ENCODE data around the gene HASPIN. TPM values are rescaled to one million over a fixed set of nuclear protein-coding genes. Genes with fewer than 3 reads are reported as not detected.

HASPIN gene
- total RNA-seq, 1 donor from 2014 or later = 5.5 TPM

- no peak for DNase-seq (ENCODE audit: low read depth in 2 of 2)
These were observed 40.1 kb downstream of the HASPIN start for GRCh38 chr17:3763777-3764170.

GRCh38 chr17:3765981-3766380, 42.3 kb downstream of the HASPIN start:
- no peak for DNase-seq (ENCODE audit: low read depth in 2 of 2)

GRCh38 chr17:3766779-3767178, 43.1 kb downstream of the HASPIN start:
- DNase-seq (ENCODE audit: low read depth in 2 of 2) = no peak

- no peak for DNase-seq (ENCODE audit: low read depth in 2 of 2)
These were observed 44.6 kb downstream of the HASPIN start for GRCh38 chr17:3768341-3768740.

- DNase-seq (ENCODE audit: low read depth in 2 of 2) = no peak
These were observed 45.1 kb downstream of the HASPIN start for GRCh38 chr17:3768769-3769168.

GRCh38 chr17:3770466-3770865, 46.8 kb downstream of the HASPIN start:
- DNase-seq (ENCODE audit: low read depth in 2 of 2) = no peak

- DNase-seq (ENCODE audit: low read depth in 2 of 2) = no peak
These were observed 47.4 kb downstream of the HASPIN start for GRCh38 chr17:3771140-3771539.

GRCh38 chr17:3772764-3773163, 49.1 kb downstream of the HASPIN start:
- no peak for DNase-seq (ENCODE audit: low read depth in 2 of 2)

- DNase-seq (ENCODE audit: low read depth in 2 of 2) = no peak
These were observed 49.8 kb downstream of the HASPIN start for GRCh38 chr17:3773511-3773910.

GRCh38 chr17:3773966-3774365, 50.3 kb downstream of the HASPIN start:
- no peak for DNase-seq (ENCODE audit: low read depth in 2 of 2)

Other genes with a start within 250 kb of the HASPIN start
- 0.13 TPM in 1 of 2 replicates, not detected in the other for gene ASPA, start 247.9 kb upstream of the HASPIN start, total RNA-seq
- 0.13 TPM in 1 of 2 replicates, not detected in the other for gene TRPV3, start 166.1 kb upstream of the HASPIN start, total RNA-seq
- gene TRPV1, start 114.5 kb upstream of the HASPIN start, total RNA-seq = 0.51 and 0.76 TPM in 2 replicates
- gene SHPK, start 87.7 kb upstream of the HASPIN start, total RNA-seq = 11.2 and 19.2 TPM in 2 replicates
- 15.3 and 30.2 TPM in 2 replicates for gene CTNS, start 87.1 kb upstream of the HASPIN start, total RNA-seq
- gene TAX1BP3, start 55.3 kb upstream of the HASPIN start, total RNA-seq = 190 and 223 TPM in 2 replicates
- gene EMC6, start 55.1 kb upstream of the HASPIN start, total RNA-seq = 18.4 and 19.8 TPM in 2 replicates
- 0.13 and 0.77 TPM in 2 replicates for gene P2RX5, start 27.7 kb upstream of the HASPIN start, total RNA-seq
- 9.1 and 20.3 TPM in 2 replicates for gene ITGAE, start 77.3 kb downstream of the HASPIN start, total RNA-seq
- gene NCBP3, start 122.3 kb downstream of the HASPIN start, total RNA-seq = 12.2 and 18.0 TPM in 2 replicates
- gene CAMKK1, start 169.2 kb downstream of the HASPIN start, total RNA-seq = 0.64 and 1.0 TPM in 2 replicates
- gene P2RX1, start 192.6 kb downstream of the HASPIN start, total RNA-seq = not detected in 2 replicates
- gene ATP2A3, start 240.5 kb downstream of the HASPIN start, total RNA-seq = under 0.01 TPM in 1 of 2 replicates, not detected in the other

Data from dermis microvascular lymphatic vessel endothelial cell (primary cell).